ENCODE data around the gene EPB41L4B. TPM values are rescaled to one million over a fixed set of nuclear protein-coding genes. Genes with fewer than 3 reads are reported as not detected.

EPB41L4B gene
- polyA plus RNA-seq, 1 donor from 2014 or later: 4.1 TPM

DNA sequence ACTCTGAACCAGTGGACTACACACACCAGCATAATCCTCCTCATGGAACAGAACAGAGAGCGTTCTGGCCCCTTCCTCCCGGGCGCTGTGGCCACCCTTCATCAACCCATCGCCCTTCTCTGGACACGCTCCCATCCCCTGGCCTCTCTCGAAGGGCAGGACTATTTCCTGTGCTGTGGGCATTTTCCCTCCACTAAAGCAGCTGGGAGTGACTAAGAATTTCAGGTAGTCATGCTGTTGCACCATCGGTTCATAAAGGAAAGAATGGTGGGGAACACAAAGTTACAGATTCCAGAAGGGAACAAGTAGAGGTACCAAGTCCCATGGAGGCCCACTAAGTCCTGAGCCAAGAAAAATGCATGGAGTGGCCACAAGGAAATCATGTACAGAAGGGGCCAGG, 68.6 kb downstream of the EPB41L4B start:
- Histone ChIP-seq H3K4me2 (ENCODE audit: low read length) (no peak overlapping the region), H3K9ac (ENCODE audit: low read length) (no peak overlapping the region), H3K9me2 (ENCODE audit: insufficient read depth, low read length) (no peaks in the 10 kb centered on the region), H3K27me3 (ENCODE audit: insufficient read depth, low read depth, low read length) (no peaks in the 10 kb centered on the region), H2AFZ (ENCODE audit: low read depth, low read length) (no peak overlapping the region), H3F3A (ENCODE audit: insufficient read depth, low read length, poor library complexity, severe bottlenecking) (no peaks in the 10 kb centered on the region), H3K4me3 (ENCODE audit: low read length) (no peak overlapping the region), H3K27ac (ENCODE audit: low read length) (no peak overlapping the region), H3K9me3 (ENCODE audit: low read length) (no peaks in the 10 kb centered on the region), H3K79me2 (replicated peaks; ENCODE audit: insufficient read depth, low read length) (no peaks in the 10 kb centered on the region), H3K36me3 (ENCODE audit: insufficient read depth, low read length) (no peaks in the 10 kb centered on the region), H4K20me1 (ENCODE audit: insufficient read depth) (no peaks in the 10 kb centered on the region)
- no peak for TF ChIP-seq EP300 (conservative IDR thresholded peaks at IDR 0.05; ENCODE audit: poor library complexity, severe bottlenecking)
- no peak for TF ChIP-seq MXI1 (conservative IDR thresholded peaks at IDR 0.05; ENCODE audit: poor library complexity, severe bottlenecking)
- TF ChIP-seq, protein P1, sequence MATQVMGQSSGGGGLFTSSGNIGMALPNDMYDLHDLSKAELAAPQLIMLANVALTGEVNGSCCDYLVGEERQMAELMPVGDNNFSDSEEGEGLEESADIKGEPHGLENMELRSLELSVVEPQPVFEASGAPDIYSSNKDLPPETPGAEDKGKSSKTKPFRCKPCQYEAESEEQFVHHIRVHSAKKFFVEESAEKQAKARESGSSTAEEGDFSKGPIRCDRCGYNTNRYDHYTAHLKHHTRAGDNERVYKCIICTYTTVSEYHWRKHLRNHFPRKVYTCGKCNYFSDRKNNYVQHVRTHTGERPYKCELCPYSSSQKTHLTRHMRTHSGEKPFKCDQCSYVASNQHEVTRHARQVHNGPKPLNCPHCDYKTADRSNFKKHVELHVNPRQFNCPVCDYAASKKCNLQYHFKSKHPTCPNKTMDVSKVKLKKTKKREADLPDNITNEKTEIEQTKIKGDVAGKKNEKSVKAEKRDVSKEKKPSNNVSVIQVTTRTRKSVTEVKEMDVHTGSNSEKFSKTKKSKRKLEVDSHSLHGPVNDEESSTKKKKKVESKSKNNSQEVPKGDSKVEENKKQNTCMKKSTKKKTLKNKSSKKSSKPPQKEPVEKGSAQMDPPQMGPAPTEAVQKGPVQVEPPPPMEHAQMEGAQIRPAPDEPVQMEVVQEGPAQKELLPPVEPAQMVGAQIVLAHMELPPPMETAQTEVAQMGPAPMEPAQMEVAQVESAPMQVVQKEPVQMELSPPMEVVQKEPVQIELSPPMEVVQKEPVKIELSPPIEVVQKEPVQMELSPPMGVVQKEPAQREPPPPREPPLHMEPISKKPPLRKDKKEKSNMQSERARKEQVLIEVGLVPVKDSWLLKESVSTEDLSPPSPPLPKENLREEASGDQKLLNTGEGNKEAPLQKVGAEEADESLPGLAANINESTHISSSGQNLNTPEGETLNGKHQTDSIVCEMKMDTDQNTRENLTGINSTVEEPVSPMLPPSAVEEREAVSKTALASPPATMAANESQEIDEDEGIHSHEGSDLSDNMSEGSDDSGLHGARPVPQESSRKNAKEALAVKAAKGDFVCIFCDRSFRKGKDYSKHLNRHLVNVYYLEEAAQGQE (IDR thresholded peaks at IDR 0.05; ENCODE audit: borderline replicate concordance): no peak
- TF ChIP-seq, protein P2, sequence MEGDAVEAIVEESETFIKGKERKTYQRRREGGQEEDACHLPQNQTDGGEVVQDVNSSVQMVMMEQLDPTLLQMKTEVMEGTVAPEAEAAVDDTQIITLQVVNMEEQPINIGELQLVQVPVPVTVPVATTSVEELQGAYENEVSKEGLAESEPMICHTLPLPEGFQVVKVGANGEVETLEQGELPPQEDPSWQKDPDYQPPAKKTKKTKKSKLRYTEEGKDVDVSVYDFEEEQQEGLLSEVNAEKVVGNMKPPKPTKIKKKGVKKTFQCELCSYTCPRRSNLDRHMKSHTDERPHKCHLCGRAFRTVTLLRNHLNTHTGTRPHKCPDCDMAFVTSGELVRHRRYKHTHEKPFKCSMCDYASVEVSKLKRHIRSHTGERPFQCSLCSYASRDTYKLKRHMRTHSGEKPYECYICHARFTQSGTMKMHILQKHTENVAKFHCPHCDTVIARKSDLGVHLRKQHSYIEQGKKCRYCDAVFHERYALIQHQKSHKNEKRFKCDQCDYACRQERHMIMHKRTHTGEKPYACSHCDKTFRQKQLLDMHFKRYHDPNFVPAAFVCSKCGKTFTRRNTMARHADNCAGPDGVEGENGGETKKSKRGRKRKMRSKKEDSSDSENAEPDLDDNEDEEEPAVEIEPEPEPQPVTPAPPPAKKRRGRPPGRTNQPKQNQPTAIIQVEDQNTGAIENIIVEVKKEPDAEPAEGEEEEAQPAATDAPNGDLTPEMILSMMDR (IDR thresholded peaks at IDR 0.05; ENCODE audit: poor library complexity, severe bottlenecking): no peak
- TF ChIP-seq EZH2 (IDR thresholded peaks at IDR 0.05; ENCODE audit: borderline replicate concordance, insufficient read depth, low read length, poor library complexity, severe bottlenecking): no peak
- no peak for TF ChIP-seq SMC3 (conservative IDR thresholded peaks at IDR 0.05; ENCODE audit: poor library complexity)
- no peak for TF ChIP-seq POLR2AphosphoS5 (IDR thresholded peaks at IDR 0.05)
- TF ChIP-seq RAD21 (conservative IDR thresholded peaks at IDR 0.05): no peak
- TF ChIP-seq TAF1 (IDR thresholded peaks at IDR 0.05; ENCODE audit: low read depth): no peak

DNA sequence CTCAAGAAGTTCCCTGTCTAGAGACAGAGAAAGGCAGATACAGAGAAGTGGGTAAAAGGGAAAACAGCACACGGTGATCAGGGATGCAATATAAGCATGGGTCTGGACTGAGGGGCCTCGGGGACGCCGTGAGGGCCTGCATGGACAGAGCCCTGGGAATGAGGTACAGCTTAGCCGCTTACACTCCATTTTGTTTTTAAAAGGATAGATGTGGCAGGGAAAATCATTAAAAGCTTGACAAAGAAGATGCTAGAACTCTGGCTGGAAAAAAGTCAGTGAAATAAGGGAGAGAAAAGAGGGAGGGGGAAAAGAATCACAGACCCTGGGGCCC, 69.1 kb downstream of the EPB41L4B start:
- Histone ChIP-seq H3K27ac (ENCODE audit: low read length) (no peak overlapping the region), H2AFZ (ENCODE audit: low read depth, low read length) (no peak overlapping the region), H3K27me3 (ENCODE audit: insufficient read depth, low read depth, low read length) (no peaks in the 10 kb centered on the region)

More for the DNA sequence above, 69.1 kb downstream of the EPB41L4B start:
- H3K36me3 ChIP-seq (ENCODE audit: insufficient read depth, low read length): no peaks in the 10 kb centered on the region
- TF ChIP-seq POLR2AphosphoS5 (IDR thresholded peaks at IDR 0.05): no peak
- TF ChIP-seq, protein P2 (IDR thresholded peaks at IDR 0.05; ENCODE audit: poor library complexity, severe bottlenecking): no peak
- TF ChIP-seq TAF1 (IDR thresholded peaks at IDR 0.05; ENCODE audit: low read depth): no peak
- no peak for TF ChIP-seq EP300 (conservative IDR thresholded peaks at IDR 0.05; ENCODE audit: poor library complexity, severe bottlenecking)
- TF ChIP-seq RAD21 (conservative IDR thresholded peaks at IDR 0.05): no peak
- no peak for TF ChIP-seq EZH2 (IDR thresholded peaks at IDR 0.05; ENCODE audit: borderline replicate concordance, insufficient read depth, low read length, poor library complexity, severe bottlenecking)
- TF ChIP-seq SMC3 (conservative IDR thresholded peaks at IDR 0.05; ENCODE audit: poor library complexity): no peak
- no peak for TF ChIP-seq MXI1 (conservative IDR thresholded peaks at IDR 0.05; ENCODE audit: poor library complexity, severe bottlenecking)
- TF ChIP-seq, protein P1 (IDR thresholded peaks at IDR 0.05; ENCODE audit: borderline replicate concordance): no peak
- no peaks in the 10 kb centered on the region for H4K20me1 ChIP-seq (ENCODE audit: insufficient read depth)
- no peak overlapping the region for H3K4me3 ChIP-seq (ENCODE audit: low read length)
- no peak overlapping the region for H3K9ac ChIP-seq (ENCODE audit: low read length)
- no peaks in the 10 kb centered on the region for H3F3A ChIP-seq (ENCODE audit: insufficient read depth, low read length, poor library complexity, severe bottlenecking)
- no peaks in the 10 kb centered on the region for H3K9me2 ChIP-seq (ENCODE audit: insufficient read depth, low read length)
- no peak overlapping the region for H3K4me2 ChIP-seq (ENCODE audit: low read length)
- H3K9me3 ChIP-seq (ENCODE audit: low read length): no peaks in the 10 kb centered on the region
- H3K79me2 ChIP-seq (replicated peaks; ENCODE audit: insufficient read depth, low read length): no peaks in the 10 kb centered on the region

Data from neural cell (in vitro differentiated cells).